ENCODE measurements around the gene MYL5. TPM values are rescaled to one million over a fixed set of nuclear protein-coding genes. Genes with fewer than 3 reads are reported as not detected.

Gene MYL5
- total RNA-seq, 2 experiments from 2014 or later = 14.6 to 15.1 TPM

Other genes starting within 250 kb of the MYL5 start
- 10 to 100 TPM; 23.9 to 28.5 TPM for gene ZNF721, start 175.4 kb upstream of the MYL5 start, total RNA-seq
- gene PIGG, start 175.3 kb upstream of the MYL5 start, total RNA-seq = 10 to 100 TPM; 38.4 to 42.2 TPM
- not detected for gene TMEM271, start 98.2 kb upstream of the MYL5 start, total RNA-seq
- gene PDE6B, start 49.0 kb upstream of the MYL5 start, total RNA-seq = 10 to 100 TPM in 1 of 2 experiments, 1 to 10 TPM in 1; 8.7 to 11.4 TPM
- gene ATP5ME, start 266 bp upstream of the MYL5 start, total RNA-seq = 100 to 1,000 TPM; 260 to 261 TPM
- 1 to 10 TPM; 1.1 to 1.3 TPM for gene SLC49A3, start 14.6 kb downstream of the MYL5 start, total RNA-seq
- gene PCGF3, start 31.3 kb downstream of the MYL5 start, total RNA-seq = 10 to 100 TPM; 25.8 to 26.1 TPM
- gene CPLX1, start 151.6 kb downstream of the MYL5 start, total RNA-seq = under 1 TPM in 1 of 2 experiments, not detected in 1; 0.15 TPM